ENCODE measurements around the gene SLIT3. TPM values are rescaled to one million over a fixed set of nuclear protein-coding genes. Genes with fewer than 3 reads are reported as not detected.

The SLIT3 gene
- total RNA-seq, 1 experiment from 2014 or later: 0.44 TPM

GRCh38 chr5:169152453-169152852 lies 148.5 kb downstream of the SLIT3 start:
- BruUV-seq (replicated peaks): no TSS peak
- Histone ChIP-seq H3K4me2 (ENCODE audit: low read length) (no peak overlapping the region), H3K36me3 (ENCODE audit: low read depth, low read length) (no peaks in the 10 kb centered on the region), H3K9ac (ENCODE audit: low read length) (no peak overlapping the region), H3K4me3 (ENCODE audit: low read length) (no peak overlapping the region), H3K4me1 (ENCODE audit: insufficient read depth, low read length) (no peaks in the 10 kb centered on the region), H3K79me2 (ENCODE audit: low read length) (no peaks in the 10 kb centered on the region), H3K27ac (ENCODE audit: low read length) (no peak overlapping the region), H2AFZ (ENCODE audit: low read length) (no peak overlapping the region), H3K27me3 (ENCODE audit: low read length) (peaks cover 7% of the 10 kb centered on the region), H3K9me2 (replicated peaks; ENCODE audit: low read length) (no peaks in the 10 kb centered on the region), H3F3A (ENCODE audit: low read length, unreplicated experiment) (no peaks in the 10 kb centered on the region), H3K9me3 (ENCODE audit: low read length) (no peaks in the 10 kb centered on the region), H4K20me1 (ENCODE audit: low read length) (no peaks in the 10 kb centered on the region)
- DNase-seq (no peak), ATAC-seq (no peak)
- ChIA-PET POLR2A (ENCODE audit: unreplicated experiment) (no interaction called here), CTCF (no interaction called here)
- TF ChIP-seq EZH2 (IDR thresholded peaks at IDR 0.05; ENCODE audit: low read length, unreplicated experiment) (no peak), EZH2phosphoT487 (IDR thresholded peaks at IDR 0.05; ENCODE audit: borderline replicate concordance, low read length) (no peak), CTCF (conservative IDR thresholded peaks at IDR 0.05; ENCODE audit: low read depth, low read length) (no peak)
- intact Hi-C loops (cut with micrococcal nuclease): loop anchor here (5.0 kb wide), 1 partner anchor 165 kb away; no protein-coding TSS in a partner anchor

- BruUV-seq (replicated peaks): no TSS peak
- no peak overlapping the region for H3K4me2 ChIP-seq (ENCODE audit: low read length)
- no peak overlapping the region for H2AFZ ChIP-seq (ENCODE audit: low read length)
- POLR2A ChIA-PET (ENCODE audit: unreplicated experiment): no interaction called here
- no peaks in the 10 kb centered on the region for H3K9me2 ChIP-seq (replicated peaks; ENCODE audit: low read length)
- peaks cover 7% of the 10 kb centered on the region for H3K27me3 ChIP-seq (ENCODE audit: low read length)
- ATAC-seq (no peak), DNase-seq (no peak)
- H3K9ac ChIP-seq (ENCODE audit: low read length): no peak overlapping the region
- H4K20me1 ChIP-seq (ENCODE audit: low read length): no peaks in the 10 kb centered on the region
- intact Hi-C loops (cut with micrococcal nuclease): loop anchor here (5.0 kb wide), 1 partner anchor 164 kb away; no protein-coding TSS in a partner anchor
- H3K4me1 ChIP-seq (ENCODE audit: insufficient read depth, low read length): no peaks in the 10 kb centered on the region
- no peak overlapping the region for H3K4me3 ChIP-seq (ENCODE audit: low read length)
- no peaks in the 10 kb centered on the region for H3K79me2 ChIP-seq (ENCODE audit: low read length)
- H3K9me3 ChIP-seq (ENCODE audit: low read length): no peaks in the 10 kb centered on the region
- CTCF ChIA-PET: no interaction called here
- H3F3A ChIP-seq (ENCODE audit: low read length, unreplicated experiment): no peaks in the 10 kb centered on the region
- H3K27ac ChIP-seq (ENCODE audit: low read length): no peak overlapping the region
- H3K36me3 ChIP-seq (ENCODE audit: low read depth, low read length): no peaks in the 10 kb centered on the region
- no peak for TF ChIP-seq EZH2phosphoT487 (IDR thresholded peaks at IDR 0.05; ENCODE audit: borderline replicate concordance, low read length)
- TF ChIP-seq CTCF (conservative IDR thresholded peaks at IDR 0.05; ENCODE audit: low read depth, low read length): no peak
- TF ChIP-seq EZH2 (IDR thresholded peaks at IDR 0.05; ENCODE audit: low read length, unreplicated experiment): no peak
Observed at GRCh38 chr5:169151051-169151805, 149.7 kb downstream of the SLIT3 start.

- POLR2A ChIA-PET (ENCODE audit: unreplicated experiment): no interaction called here
- no peak for TF ChIP-seq EZH2phosphoT487 (IDR thresholded peaks at IDR 0.05; ENCODE audit: borderline replicate concordance, low read length)
- TF ChIP-seq CTCF (conservative IDR thresholded peaks at IDR 0.05; ENCODE audit: low read depth, low read length): no peak
- H3K4me2 ChIP-seq (ENCODE audit: low read length): no peak overlapping the region
- no TSS peak for BruUV-seq (replicated peaks)
- peaks cover 12% of the 10 kb centered on the region for H3K27me3 ChIP-seq (ENCODE audit: low read length)
- CTCF ChIA-PET: no interaction called here
- no peaks in the 10 kb centered on the region for H3K4me1 ChIP-seq (ENCODE audit: insufficient read depth, low read length)
- no peak for DNase-seq
- H3K79me2 ChIP-seq (ENCODE audit: low read length): no peaks in the 10 kb centered on the region
- H3K4me3 ChIP-seq (ENCODE audit: low read length): no peak overlapping the region
- H4K20me1 ChIP-seq (ENCODE audit: low read length): no peaks in the 10 kb centered on the region
- intact Hi-C loops (cut with micrococcal nuclease): loop anchor here (5.0 kb wide), 1 partner anchor 163 kb away; no protein-coding TSS in a partner anchor
- no peaks in the 10 kb centered on the region for H3K9me3 ChIP-seq (ENCODE audit: low read length)
- no peak overlapping the region for H3K9ac ChIP-seq (ENCODE audit: low read length)
- no peak overlapping the region for H3K27ac ChIP-seq (ENCODE audit: low read length)
- H3K9me2 ChIP-seq (replicated peaks; ENCODE audit: low read length): no peaks in the 10 kb centered on the region
- H3K36me3 ChIP-seq (ENCODE audit: low read depth, low read length): no peaks in the 10 kb centered on the region
- no peaks in the 10 kb centered on the region for H3F3A ChIP-seq (ENCODE audit: low read length, unreplicated experiment)
- no peak for ATAC-seq
- H2AFZ ChIP-seq (ENCODE audit: low read length): no peak overlapping the region
Observed at GRCh38 chr5:169150108-169150507, 150.8 kb downstream of the SLIT3 start.

All from PC-3 (cell line).